Right atrium auricular region (tissue), 2 donors: Measurements from ENCODE around the gene RNPEPL1. TPM values are rescaled to one million over a fixed set of nuclear protein-coding genes. Genes with fewer than 3 reads are reported as not detected.
A peak's percentile ranks its signal among the peaks of the same experiment; 100 is the strongest.

Source experiments
- DNase-seq: peaks from one replicate; pipeline ENCODE4 v3.0.0-alpha.2; 2019; ENCODE audit warnings: low spot score
- H3K27ac ChIP-seq, 2 donors: fragments of 200-600 bp; sonication (generic); 1 replicate in 1 of 2; 2 replicates in 1 of 2; pipeline ENCODE4 v1.5.1; 2016 to 2019
- H3K27me3 ChIP-seq, 2 donors: fragments of 200-600 bp; sonication (generic); one replicate each; pipeline versions ENCODE4 v1.5.1 to v1.6.0; 2017 to 2019
- H3K36me3 ChIP-seq: fragments of 200-600 bp; sonication (generic); one replicate; pipeline ENCODE4 v1.5.1; 2016
- H3K4me1 ChIP-seq, 2 donors: fragments of 200-600 bp; sonication (generic); one replicate each; pipeline versions ENCODE4 v1.5.1 to v1.6.0; 2017 to 2019
- H3K4me3 ChIP-seq, 2 donors: fragments of 200-600 bp; sonication (generic); 1 replicate in 1 of 2; 2 replicates in 1 of 2; pipeline ENCODE4 v1.5.1; 2017 to 2019; ENCODE audit warnings: mild to moderate bottlenecking in 1 of 2, moderate library complexity in 1 of 2
- H3K9me3 ChIP-seq, 2 donors: fragments of 200-600 bp; sonication (generic); one replicate each; pipeline ENCODE4 v1.5.1; 2019
- CTCF ChIP-seq, 2 donors: fragments of 200-600 bp; sonication (generic); IDR thresholded peaks; one replicate each; pipeline ENCODE4 v1.5.1; 2019; ENCODE audit warnings: antibody characterized with exemption in 2 of 2
- total RNA-seq, 2 donors: library from RNA; depleted of rRNA; stranded (reverse); fragments of >200 nt; gene quantifications; one replicate each; pipeline ENCODE4 v1.1.0, GENCODE V29; 2016

RNPEPL1 gene
- total RNA-seq, 2 donors from 2014 or later: 62.0 to 76.3 TPM

- Histone ChIP-seq H3K27ac (peak overlapping the region in 1 of 2 donors; percentile 69), H3K27me3 (no peaks in the 10 kb centered on the region), H3K4me3 (no peak overlapping the region), H3K36me3 (peaks cover 16% of the 10 kb centered on the region), H3K9me3 (no peaks in the 10 kb centered on the region), H3K4me1 (peaks cover 0 to 53% of the 10 kb centered on the region in 2 donors)
- no peak for TF ChIP-seq CTCF (IDR thresholded peaks at IDR 0.05)
- DNase-seq: no peak
These were observed 24.9 kb downstream of the RNPEPL1 start for GRCh38 chr2:240593026-240593702.

GRCh38 chr2:240593703-240594451 lies 25.6 kb downstream of the RNPEPL1 start:
- no peak for TF ChIP-seq CTCF (IDR thresholded peaks at IDR 0.05)
- DNase-seq: no peak
- Histone ChIP-seq H3K27ac (peak overlapping the region; percentile 29 to 69), H3K4me3 (no peak overlapping the region), H3K36me3 (peaks cover 23% of the 10 kb centered on the region), H3K4me1 (peaks cover 0 to 49% of the 10 kb centered on the region in 2 donors), H3K9me3 (no peaks in the 10 kb centered on the region), H3K27me3 (no peaks in the 10 kb centered on the region)

GRCh38 chr2:240594511-240595380 lies 26.5 kb downstream of the RNPEPL1 start:
- Histone ChIP-seq H3K9me3 (no peaks in the 10 kb centered on the region), H3K36me3 (peaks cover 27% of the 10 kb centered on the region), H3K27me3 (no peaks in the 10 kb centered on the region), H3K4me1 (peaks cover 0 to 48% of the 10 kb centered on the region in 2 donors), H3K27ac (peak overlapping the region; percentile 29 to 69), H3K4me3 (no peak overlapping the region)
- no peak for DNase-seq
- no peak for TF ChIP-seq CTCF (IDR thresholded peaks at IDR 0.05)

- no peak for DNase-seq
- Histone ChIP-seq H3K36me3 (peaks cover 23% of the 10 kb centered on the region), H3K27ac (peak overlapping the region; percentile 64 to 68)
These were observed 27.2 kb downstream of the RNPEPL1 start for GRCh38 chr2:240595381-240596079.

More at GRCh38 chr2:240595381-240596079, 27.2 kb downstream of the RNPEPL1 start:
- H3K4me3 ChIP-seq: no peak overlapping the region
- peak in 1 of 2 donors; percentile 42 for TF ChIP-seq CTCF (IDR thresholded peaks at IDR 0.05)
- H3K9me3 ChIP-seq: no peaks in the 10 kb centered on the region
- H3K4me1 ChIP-seq: peaks cover 0 to 42% of the 10 kb centered on the region in 2 donors
- no peaks in the 10 kb centered on the region for H3K27me3 ChIP-seq
